ENCODE measurements around the gene SIRPB2. TPM values are rescaled to one million over a fixed set of nuclear protein-coding genes. Genes with fewer than 3 reads are reported as not detected.
A peak's percentile ranks its signal among the peaks of the same experiment; 100 is the strongest.

The SIRPB2 gene
- total RNA-seq = 1 to 10 TPM in 2 of 4 donors, under 1 TPM in 2; 0.94 to 6.2 (median 1.5) TPM

GRCh38 chr20:1491281-1491840 is at the start of gene SIRPB2:
Gene SIRPB2, minus strand, starts transcription at chr20:1491420. Its CDS starts 61 bp downstream, at chr20:1491359.
- H3K4me1 ChIP-seq = no peaks in the 10 kb centered on the region
- ATAC-seq (peak in 1 of 2 donors; percentile 41), DNase-seq (peak; percentile 18 to 41)
- H3K4me3 ChIP-seq = peak within 1 kb of the TSS in 1 of 4 donors; percentile 31
- TF ChIP-seq POLR2A (IDR thresholded peaks at IDR 0.05) (no peak), CTCF (IDR thresholded peaks at IDR 0.05 in 4 of 5, conservative IDR thresholded peaks at IDR 0.05 in 1 of 5) (no peak)
- no peaks in the 10 kb centered on the region for H3K9me3 ChIP-seq
- H3K27me3 ChIP-seq = no peaks in the 10 kb centered on the region
- intact Hi-C loops (cut with DNase I; ENCODE audit: low total_unique reads) = no loop called here
- peak within 1 kb of the TSS in 1 of 4 donors; percentile 28 for H3K27ac ChIP-seq
- in situ Hi-C loops (cut with MboI; ENCODE audit: low sequenced_read_pairs in 4 of 4) = no loop called here
- no peaks in the 10 kb centered on the region for H3K36me3 ChIP-seq

DNA sequence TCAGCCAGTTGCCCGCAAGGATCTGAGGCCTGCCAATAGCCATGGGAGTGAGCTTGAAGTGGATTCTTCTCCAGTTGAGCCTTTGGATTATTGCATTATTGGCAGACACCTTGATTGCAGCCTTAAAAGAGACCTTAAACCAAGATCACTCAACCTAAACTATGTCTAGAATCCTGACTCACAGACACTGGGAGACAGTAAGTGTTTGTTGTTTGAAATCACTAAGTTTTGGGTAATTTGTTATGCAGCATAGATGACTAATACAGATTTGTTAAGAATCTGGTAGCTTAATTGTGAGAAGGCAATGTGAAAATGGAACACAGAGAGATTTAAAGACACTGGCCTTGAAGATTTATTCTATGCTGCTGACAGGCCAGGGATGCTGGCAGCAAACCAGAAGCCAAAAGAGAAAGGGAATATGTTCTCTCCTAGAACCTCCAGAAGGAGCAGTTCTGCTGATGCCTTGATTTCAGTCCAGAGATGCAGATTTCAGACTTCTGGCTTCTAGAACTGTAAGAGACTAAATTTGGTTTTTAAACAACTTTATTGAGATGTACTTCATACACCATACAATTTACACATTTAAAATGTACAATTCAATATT is 48.7 kb upstream of the SIRPB2 start:
- Histone ChIP-seq H3K4me1 (no peaks in the 10 kb centered on the region), H3K9me3 (no peaks in the 10 kb centered on the region), H3K27me3 (no peaks in the 10 kb centered on the region), H3K36me3 (no peaks in the 10 kb centered on the region), H3K27ac (no peak overlapping the region), H3K4me3 (no peak overlapping the region)
- TF ChIP-seq POLR2A (IDR thresholded peaks at IDR 0.05) = no peak
- no peak for TF ChIP-seq CTCF (IDR thresholded peaks at IDR 0.05 in 4 of 5, conservative IDR thresholded peaks at IDR 0.05 in 1 of 5)
- no peak for ATAC-seq
- in situ Hi-C loops (cut with MboI; ENCODE audit: low sequenced_read_pairs in 4 of 4) = no loop called here
- intact Hi-C loops (cut with DNase I; ENCODE audit: low total_unique reads) = no loop called here
- DNase-seq = no peak

DNA sequence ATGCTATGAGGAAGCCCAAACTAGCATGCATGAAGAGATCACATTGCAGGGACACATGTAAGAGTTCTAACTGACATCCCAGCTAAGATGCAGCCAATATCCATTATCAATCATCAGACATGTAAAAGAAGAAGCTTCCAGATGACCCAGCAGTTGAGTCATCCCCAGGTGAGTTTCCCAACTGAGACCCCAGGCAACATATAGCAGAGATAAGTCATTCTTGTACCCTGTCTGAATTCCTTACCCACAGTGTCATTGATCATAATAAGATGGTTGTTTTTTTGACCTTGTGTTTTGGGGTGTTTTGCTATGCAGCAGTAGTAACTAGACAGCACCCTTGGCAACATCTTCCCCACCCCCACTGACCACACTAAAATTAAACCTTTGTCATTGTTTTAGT is 47.4 kb upstream of the SIRPB2 start:
- H3K9me3 ChIP-seq = no peaks in the 10 kb centered on the region

GRCh38 chr20:1537731-1538058 is 46.5 kb upstream of the SIRPB2 start:
- in situ Hi-C loops (cut with MboI; ENCODE audit: low sequenced_read_pairs in 4 of 4) (no loop called here), intact Hi-C loops (cut with DNase I; ENCODE audit: low total_unique reads) (no loop called here)
- no peak for TF ChIP-seq CTCF (IDR thresholded peaks at IDR 0.05 in 4 of 5, conservative IDR thresholded peaks at IDR 0.05 in 1 of 5)
- TF ChIP-seq POLR2A (IDR thresholded peaks at IDR 0.05) = no peak
- Histone ChIP-seq H3K27me3 (no peaks in the 10 kb centered on the region), H3K4me1 (no peaks in the 10 kb centered on the region), H3K4me3 (no peak overlapping the region), H3K9me3 (no peaks in the 10 kb centered on the region), H3K27ac (peak overlapping the region in 1 of 4 donors; percentile 18), H3K36me3 (no peaks in the 10 kb centered on the region)
- DNase-seq (peak; percentile 12 to 32), ATAC-seq (peak; percentile 21 to 26)

More for the DNA sequence above, 47.4 kb upstream of the SIRPB2 start:
- in situ Hi-C loops (cut with MboI; ENCODE audit: low sequenced_read_pairs in 4 of 4) = no loop called here
- Histone ChIP-seq H3K27ac (no peak overlapping the region), H3K4me3 (no peak overlapping the region), H3K36me3 (no peaks in the 10 kb centered on the region), H3K4me1 (no peaks in the 10 kb centered on the region), H3K27me3 (no peaks in the 10 kb centered on the region)
- DNase-seq (no peak), ATAC-seq (no peak)
- intact Hi-C loops (cut with DNase I; ENCODE audit: low total_unique reads) = no loop called here
- TF ChIP-seq POLR2A (IDR thresholded peaks at IDR 0.05) = no peak
- no peak for TF ChIP-seq CTCF (IDR thresholded peaks at IDR 0.05 in 4 of 5, conservative IDR thresholded peaks at IDR 0.05 in 1 of 5)
